Ascending aorta (tissue), 2 donors: Measurements from ENCODE around the gene FAM227B. TPM values are rescaled to one million over a fixed set of nuclear protein-coding genes. Genes with fewer than 3 reads are reported as not detected.

Source experiments
- DNase-seq, 2 donors: peaks; one replicate each; pipeline ENCODE4 v3.0.0-alpha.2; 2019; ENCODE audit warnings: low spot score in 2 of 2
- H3K27ac ChIP-seq, 2 donors: fragments of 200-600 bp; sonication (generic); one replicate each; pipeline ENCODE4 v1.5.1; 2016 to 2017; ENCODE audit warnings: mild to moderate bottlenecking in 1 of 2
- H3K27me3 ChIP-seq: fragments of 200-600 bp; sonication (generic); one replicate; pipeline ENCODE4 v1.5.1; 2017
- H3K36me3 ChIP-seq, 2 donors: fragments of 200-600 bp; sonication (generic); one replicate each; pipeline ENCODE4 v1.5.1; 2016
- H3K4me1 ChIP-seq, 2 donors: fragments of 200-600 bp; sonication (generic); one replicate each; pipeline ENCODE4 v1.5.1; 2016 to 2017; ENCODE audit warnings: mild to moderate bottlenecking in 1 of 2
- H3K4me3 ChIP-seq, 2 donors: fragments of 200-600 bp; sonication (generic); one replicate each; pipeline ENCODE4 v1.5.1; 2016 to 2017; ENCODE audit warnings: mild to moderate bottlenecking in 1 of 2
- H3K9me3 ChIP-seq, 2 donors: fragments of 200-600 bp; sonication (generic); one replicate each; pipeline ENCODE4 v1.5.1; 2016
- intact Hi-C: fragments of 100-400 bp; cut with DNase I; formaldehyde crosslinking; loops from one replicate; pipeline ENCODE4 v1.15.1; 2023
- total RNA-seq: library from RNA; depleted of rRNA; stranded (reverse); fragments of >200 nt; gene quantifications from one replicate; pipeline ENCODE4 v1.1.0, GENCODE V29; 2016
- TF ChIP-seq, protein P1 (sequence below), 3 experiments: fragments of 200-600 bp in 2 of 3; fragments of 450-650 bp in 1 of 3; sonication (generic) in 2 of 3; IDR thresholded peaks; one replicate each; pipeline ENCODE4 v1.5.1; 2016 to 2019; ENCODE audit warnings: antibody characterized with exemption in 3 of 3, mild to moderate bottlenecking in 1 of 3, moderate library complexity in 1 of 3

The FAM227B gene
- total RNA-seq, 1 donor from 2014 or later: not detected

DNA sequence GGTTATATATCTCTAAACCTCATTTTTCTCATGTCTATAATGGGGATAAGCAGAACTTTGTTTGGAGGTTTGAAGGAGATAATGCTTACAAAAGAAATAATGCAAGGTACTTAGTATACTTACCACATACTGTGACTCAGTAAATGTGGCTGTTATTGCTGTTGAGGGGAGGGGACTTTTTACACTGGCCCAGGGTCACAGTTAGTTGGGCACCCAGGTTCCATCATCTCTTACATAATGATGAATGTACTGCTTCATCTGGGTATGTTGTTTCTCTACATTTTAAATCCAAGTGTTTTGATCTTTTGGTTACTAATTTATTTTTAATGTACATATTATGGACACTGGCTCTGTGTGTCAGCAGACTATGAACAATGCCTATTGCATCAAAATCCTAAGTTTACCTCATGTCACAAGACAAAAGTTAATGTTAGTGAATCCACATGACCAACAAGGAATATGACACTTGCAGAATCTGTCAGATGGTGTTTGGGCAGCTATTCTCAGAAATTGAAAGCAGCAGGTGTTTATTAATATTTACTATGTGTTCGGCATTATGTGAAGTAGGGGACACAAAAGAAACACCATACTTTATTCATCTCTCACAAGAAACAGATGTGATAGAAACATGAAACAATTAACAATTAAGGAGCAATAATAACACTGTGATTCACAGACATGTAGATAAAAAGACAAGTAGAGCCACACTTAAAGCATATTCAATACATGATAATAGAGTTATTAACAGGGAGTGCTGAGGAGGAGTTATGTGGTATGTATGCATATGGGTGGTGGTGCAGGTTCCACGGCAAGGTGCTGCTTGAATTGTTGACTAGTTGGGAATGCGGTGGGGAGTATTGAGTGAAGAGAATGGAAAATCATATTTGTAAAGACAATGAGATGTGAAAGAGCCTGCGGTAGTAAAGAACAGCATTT lies 340.8 kb downstream of the FAM227B start:
- no peaks in the 10 kb centered on the region for H3K4me1 ChIP-seq
- intact Hi-C loops: no loop called here
- no peak overlapping the region for H3K4me3 ChIP-seq
- H3K27me3 ChIP-seq: no peaks in the 10 kb centered on the region
- no peaks in the 10 kb centered on the region for H3K9me3 ChIP-seq
- TF ChIP-seq, protein P1, sequence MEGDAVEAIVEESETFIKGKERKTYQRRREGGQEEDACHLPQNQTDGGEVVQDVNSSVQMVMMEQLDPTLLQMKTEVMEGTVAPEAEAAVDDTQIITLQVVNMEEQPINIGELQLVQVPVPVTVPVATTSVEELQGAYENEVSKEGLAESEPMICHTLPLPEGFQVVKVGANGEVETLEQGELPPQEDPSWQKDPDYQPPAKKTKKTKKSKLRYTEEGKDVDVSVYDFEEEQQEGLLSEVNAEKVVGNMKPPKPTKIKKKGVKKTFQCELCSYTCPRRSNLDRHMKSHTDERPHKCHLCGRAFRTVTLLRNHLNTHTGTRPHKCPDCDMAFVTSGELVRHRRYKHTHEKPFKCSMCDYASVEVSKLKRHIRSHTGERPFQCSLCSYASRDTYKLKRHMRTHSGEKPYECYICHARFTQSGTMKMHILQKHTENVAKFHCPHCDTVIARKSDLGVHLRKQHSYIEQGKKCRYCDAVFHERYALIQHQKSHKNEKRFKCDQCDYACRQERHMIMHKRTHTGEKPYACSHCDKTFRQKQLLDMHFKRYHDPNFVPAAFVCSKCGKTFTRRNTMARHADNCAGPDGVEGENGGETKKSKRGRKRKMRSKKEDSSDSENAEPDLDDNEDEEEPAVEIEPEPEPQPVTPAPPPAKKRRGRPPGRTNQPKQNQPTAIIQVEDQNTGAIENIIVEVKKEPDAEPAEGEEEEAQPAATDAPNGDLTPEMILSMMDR (IDR thresholded peaks at IDR 0.05): no peak
- H3K27ac ChIP-seq: no peak overlapping the region
- no peak for DNase-seq
- H3K36me3 ChIP-seq: peaks cover 0 to 11% of the 10 kb centered on the region in 2 donors

DNA sequence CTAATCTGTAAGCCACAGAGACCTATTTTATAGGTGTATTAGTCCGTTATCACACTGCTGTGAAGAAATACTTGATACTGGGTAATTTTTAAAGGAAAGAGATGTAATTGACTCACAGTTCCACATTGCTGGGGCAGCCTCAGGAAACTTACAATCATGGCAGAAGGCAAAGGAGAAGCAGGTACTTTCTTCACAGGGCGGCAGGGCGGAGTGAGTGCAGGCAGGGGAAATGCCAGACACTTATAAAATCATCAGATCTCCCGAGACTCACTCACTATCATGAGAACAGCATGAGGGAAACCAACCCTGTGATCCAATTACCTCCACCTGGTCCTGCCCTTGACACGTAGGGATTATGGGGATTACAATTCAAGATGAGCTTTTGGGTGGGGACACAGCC lies 341.9 kb downstream of the FAM227B start:
- no peaks in the 10 kb centered on the region for H3K27me3 ChIP-seq
- no peak overlapping the region for H3K27ac ChIP-seq
- DNase-seq: no peak
- TF ChIP-seq, protein P1 (IDR thresholded peaks at IDR 0.05): no peak
- H3K36me3 ChIP-seq: peaks cover 0 to 4% of the 10 kb centered on the region in 2 donors
- intact Hi-C loops: no loop called here
- H3K9me3 ChIP-seq: no peaks in the 10 kb centered on the region
- H3K4me1 ChIP-seq: no peaks in the 10 kb centered on the region
- H3K4me3 ChIP-seq: no peak overlapping the region

Other genes with a start within 250 kb of the FAM227B start
- gene FGF7, start 197.6 kb downstream of the FAM227B start, total RNA-seq: 31.4 TPM
- gene DTWD1, start 230 bp upstream of the FAM227B start, total RNA-seq: 18.4 TPM